Jurkat, Clone E6-1 (cell line): Measurements from ENCODE around the gene ARSB.

Experiments
- DNase-seq: peaks from one replicate; pipeline ENCODE4 v3.0.0-alpha.2; 2011; ENCODE audit warnings: low read depth, low spot score
- H3K4me3 ChIP-seq: 2 replicates; pipeline ENCODE4 v1.5.1; 2011; ENCODE audit warnings: mild to moderate bottlenecking, low read length, control low read depth, moderate library complexity

ARSB gene

GRCh38 chr5:78795757-78796156 lies 189.4 kb downstream of the ARSB start:
- no peak overlapping the region for H3K4me3 ChIP-seq
- peak; percentile 19 for DNase-seq

- no peak for DNase-seq
- H3K4me3 ChIP-seq, result no peak overlapping the region
Measured at GRCh38 chr5:78794693-78795215, 190.4 kb downstream of the ARSB start.

- H3K4me3 ChIP-seq, result no peak overlapping the region
Measured at GRCh38 chr5:78793907-78794662, 191.0 kb downstream of the ARSB start.

GRCh38 chr5:78792345-78793055 lies 192.6 kb downstream of the ARSB start:
- no peak for DNase-seq
- no peak overlapping the region for H3K4me3 ChIP-seq

More at GRCh38 chr5:78793907-78794662, 191.0 kb downstream of the ARSB start:
- no peak for DNase-seq

GRCh38 chr5:78791501-78792100 lies 193.5 kb downstream of the ARSB start:
- DNase-seq, result no peak
- no peak overlapping the region for H3K4me3 ChIP-seq

GRCh38 chr5:78787783-78788182 lies 197.3 kb downstream of the ARSB start:
- no peak for DNase-seq
- no peak overlapping the region for H3K4me3 ChIP-seq

- no peak overlapping the region for H3K4me3 ChIP-seq
- no peak for DNase-seq
Measured at GRCh38 chr5:78785454-78785853, 199.7 kb downstream of the ARSB start.

GRCh38 chr5:78783434-78784130 lies 201.5 kb downstream of the ARSB start:
- no peak overlapping the region for H3K4me3 ChIP-seq
- peak; percentile 15 for DNase-seq

GRCh38 chr5:78782728-78783127 lies 202.4 kb downstream of the ARSB start:
- no peak overlapping the region for H3K4me3 ChIP-seq
- no peak for DNase-seq

GRCh38 chr5:78781611-78782286 lies 203.4 kb downstream of the ARSB start:
- no peak overlapping the region for H3K4me3 ChIP-seq
- DNase-seq, result no peak

GRCh38 chr5:78779771-78780616 lies 205.1 kb downstream of the ARSB start:
- H3K4me3 ChIP-seq, result no peak overlapping the region
- no peak for DNase-seq

- no peak overlapping the region for H3K4me3 ChIP-seq
- DNase-seq, result no peak
Measured at GRCh38 chr5:78779262-78779661, 205.8 kb downstream of the ARSB start.

- no peak for DNase-seq
- H3K4me3 ChIP-seq, result no peak overlapping the region
Measured at GRCh38 chr5:78778538-78778937, 206.6 kb downstream of the ARSB start.

- no peak overlapping the region for H3K4me3 ChIP-seq
Measured at GRCh38 chr5:78777901-78778300, 207.2 kb downstream of the ARSB start.

GRCh38 chr5:78776637-78777036 lies 208.5 kb downstream of the ARSB start:
- no peak overlapping the region for H3K4me3 ChIP-seq
- DNase-seq, result no peak

More at GRCh38 chr5:78777901-78778300, 207.2 kb downstream of the ARSB start:
- DNase-seq, result no peak

GRCh38 chr5:78773655-78774054 lies 211.5 kb downstream of the ARSB start:
- no peak overlapping the region for H3K4me3 ChIP-seq
- DNase-seq, result no peak

- DNase-seq, result peak; percentile 33
- H3K4me3 ChIP-seq, result no peak overlapping the region
Measured at GRCh38 chr5:78771260-78772205, 213.6 kb downstream of the ARSB start.
